ENCODE results near the gene CYB5RL.

DNA sequence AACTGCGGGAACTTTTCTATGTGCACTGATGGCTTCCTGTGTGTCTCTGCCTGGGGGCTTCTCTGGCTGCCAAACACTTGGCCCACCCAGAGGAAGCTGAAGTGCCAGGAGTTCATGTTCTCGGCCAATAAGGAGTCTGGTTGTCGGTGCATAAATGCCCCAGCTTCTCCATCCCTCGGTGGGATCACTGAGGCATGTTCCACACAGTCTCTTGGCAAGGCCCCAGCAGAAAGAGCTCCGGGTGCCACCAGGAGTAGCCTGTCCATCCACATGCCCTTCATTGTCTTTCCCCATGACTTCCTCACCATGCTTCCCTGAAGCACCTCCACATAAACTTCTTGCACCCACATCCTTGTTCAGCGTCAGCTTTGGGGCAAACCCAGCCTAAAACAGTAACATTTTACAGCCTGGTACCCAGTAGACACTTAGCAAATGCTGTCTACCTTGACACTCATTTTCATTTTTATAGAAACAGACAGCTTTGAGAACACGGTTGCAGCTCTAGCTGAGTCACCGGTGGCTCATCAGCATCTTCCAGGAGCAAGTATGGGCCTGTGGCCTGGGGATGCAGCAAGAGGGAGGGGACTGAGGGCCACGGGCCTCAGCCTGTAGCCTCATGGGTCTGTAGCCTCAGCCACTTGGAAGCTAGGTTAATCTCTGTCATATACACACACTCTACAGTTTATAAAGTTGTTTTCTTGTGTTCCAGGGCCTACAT, 32.2 kb downstream of the CYB5RL start:
- TF ChIP-seq EZH2 (IDR thresholded peaks at IDR 0.05; ENCODE audit: insufficient read depth, low read length) (no peak), CTCF (IDR thresholded peaks at IDR 0.05; ENCODE audit: insufficient read depth, low read depth, low read length) (no peak)

All from astrocyte (in vitro differentiated cells and primary cell).